ENCODE data around the gene SLC50A1. TPM values are rescaled to one million over a fixed set of nuclear protein-coding genes. Genes with fewer than 3 reads are reported as not detected.

Gene SLC50A1
- total RNA-seq, 1 donor from 2014 or later, result 42.6 TPM

DNA sequence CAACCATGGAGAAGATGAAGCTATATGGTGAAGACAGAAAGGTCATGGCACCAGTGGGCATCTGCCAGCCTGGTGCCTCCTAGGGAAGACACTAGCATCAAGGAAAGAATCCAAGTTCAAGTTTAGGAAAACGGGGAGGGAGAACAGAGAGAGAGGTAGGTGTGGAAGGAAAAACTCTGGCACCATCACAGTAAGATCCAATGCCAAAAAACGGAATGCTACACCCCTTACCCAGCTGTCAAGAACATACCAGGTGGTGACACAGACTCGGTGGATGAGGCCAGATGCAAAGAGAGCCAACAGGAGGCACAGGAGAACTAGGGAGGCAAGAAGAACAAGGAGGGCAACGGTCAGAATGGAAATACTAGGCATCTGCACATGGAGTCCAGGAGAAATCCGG, 33.9 kb downstream of the SLC50A1 start:
- DNase-seq (no peak), ATAC-seq (no peak)
- Histone ChIP-seq H3K4me3 (no peak overlapping the region), H3K36me3 (peaks cover 23% of the 10 kb centered on the region), H3K27me3 (ENCODE audit: low read depth) (peaks cover 6% of the 10 kb centered on the region), H3K27ac (no peak overlapping the region), H3K4me1 (peaks cover 46% of the 10 kb centered on the region), H3K9me3 (no peaks in the 10 kb centered on the region)
- intact Hi-C loops (cut with DNase I), result loop anchor here (5.0 kb wide), 1 partner anchor 77 kb away; no protein-coding TSS in a partner anchor
- TF ChIP-seq, protein P1, sequence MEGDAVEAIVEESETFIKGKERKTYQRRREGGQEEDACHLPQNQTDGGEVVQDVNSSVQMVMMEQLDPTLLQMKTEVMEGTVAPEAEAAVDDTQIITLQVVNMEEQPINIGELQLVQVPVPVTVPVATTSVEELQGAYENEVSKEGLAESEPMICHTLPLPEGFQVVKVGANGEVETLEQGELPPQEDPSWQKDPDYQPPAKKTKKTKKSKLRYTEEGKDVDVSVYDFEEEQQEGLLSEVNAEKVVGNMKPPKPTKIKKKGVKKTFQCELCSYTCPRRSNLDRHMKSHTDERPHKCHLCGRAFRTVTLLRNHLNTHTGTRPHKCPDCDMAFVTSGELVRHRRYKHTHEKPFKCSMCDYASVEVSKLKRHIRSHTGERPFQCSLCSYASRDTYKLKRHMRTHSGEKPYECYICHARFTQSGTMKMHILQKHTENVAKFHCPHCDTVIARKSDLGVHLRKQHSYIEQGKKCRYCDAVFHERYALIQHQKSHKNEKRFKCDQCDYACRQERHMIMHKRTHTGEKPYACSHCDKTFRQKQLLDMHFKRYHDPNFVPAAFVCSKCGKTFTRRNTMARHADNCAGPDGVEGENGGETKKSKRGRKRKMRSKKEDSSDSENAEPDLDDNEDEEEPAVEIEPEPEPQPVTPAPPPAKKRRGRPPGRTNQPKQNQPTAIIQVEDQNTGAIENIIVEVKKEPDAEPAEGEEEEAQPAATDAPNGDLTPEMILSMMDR (IDR thresholded peaks at IDR 0.05), result no peak

DNA sequence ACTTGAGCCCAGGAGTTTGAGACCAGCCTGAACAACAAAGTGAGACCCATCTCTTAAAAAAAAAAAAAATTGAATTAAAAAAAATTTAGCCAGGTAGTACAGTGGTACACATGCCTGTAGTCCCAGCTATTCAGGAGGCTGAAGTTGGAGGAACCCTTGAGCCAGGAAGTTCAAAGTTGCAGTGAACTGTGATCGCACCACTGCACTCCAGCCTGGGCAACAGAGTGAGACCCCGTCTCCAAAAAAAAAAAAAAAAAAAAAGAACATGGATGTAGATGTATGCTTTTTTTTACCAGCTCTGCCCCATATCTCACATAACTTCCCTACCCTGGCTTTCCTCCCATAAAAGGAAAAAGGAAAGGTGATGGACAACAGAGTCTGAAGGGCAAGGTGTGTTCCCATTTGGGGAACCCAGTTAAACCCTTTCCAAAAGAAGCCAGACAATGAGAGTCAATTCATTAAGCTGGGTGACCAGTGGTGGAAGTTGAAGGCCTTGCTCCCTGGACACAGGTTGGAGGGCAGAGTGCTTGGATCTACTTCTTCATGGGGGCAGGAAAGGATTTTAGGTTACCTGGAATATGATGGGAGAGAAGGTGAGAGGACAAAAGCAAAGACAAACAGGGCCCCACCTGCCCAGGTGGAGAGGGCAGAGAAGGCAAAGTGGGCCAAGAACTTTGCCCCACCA, 34.6 kb downstream of the SLC50A1 start:
- intact Hi-C loops (cut with DNase I), result no loop called here
- ATAC-seq (no peak), DNase-seq (no peak)
- Histone ChIP-seq H3K9me3 (no peaks in the 10 kb centered on the region), H3K36me3 (peaks cover 23% of the 10 kb centered on the region), H3K27ac (no peak overlapping the region), H3K27me3 (ENCODE audit: low read depth) (peaks cover 6% of the 10 kb centered on the region), H3K4me3 (no peak overlapping the region), H3K4me1 (peaks cover 46% of the 10 kb centered on the region)
- TF ChIP-seq, protein P1 (IDR thresholded peaks at IDR 0.05), result no peak

DNA sequence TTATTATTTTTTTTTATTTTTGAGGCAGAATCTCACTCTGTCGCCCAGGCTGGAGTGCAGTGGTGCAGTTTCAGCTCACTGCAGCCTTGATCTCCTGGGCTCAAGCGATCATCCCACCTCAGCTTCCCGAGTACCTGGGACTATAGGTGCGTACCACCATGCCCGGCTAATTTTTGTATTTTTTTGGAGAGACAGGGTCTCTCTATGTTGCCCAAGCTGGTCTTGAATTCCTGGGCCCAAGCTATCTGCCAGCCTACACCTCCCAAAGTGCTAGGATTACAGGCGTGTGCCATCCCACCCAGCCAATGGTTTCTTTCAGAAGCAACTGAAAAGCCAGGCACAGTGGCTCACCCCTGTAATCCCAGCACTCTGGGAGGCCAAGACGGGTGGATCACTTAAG, 35.2 kb downstream of the SLC50A1 start:
- peaks cover 44% of the 10 kb centered on the region for H3K4me1 ChIP-seq
- TF ChIP-seq, protein P1 (IDR thresholded peaks at IDR 0.05), result no peak
- peaks cover 23% of the 10 kb centered on the region for H3K36me3 ChIP-seq
- H3K27ac ChIP-seq, result no peak overlapping the region
- H3K27me3 ChIP-seq (ENCODE audit: low read depth), result peaks cover 6% of the 10 kb centered on the region
- no peak overlapping the region for H3K4me3 ChIP-seq
- no peak for ATAC-seq
- DNase-seq, result no peak
- intact Hi-C loops (cut with DNase I), result no loop called here
- H3K9me3 ChIP-seq, result no peaks in the 10 kb centered on the region

DNA sequence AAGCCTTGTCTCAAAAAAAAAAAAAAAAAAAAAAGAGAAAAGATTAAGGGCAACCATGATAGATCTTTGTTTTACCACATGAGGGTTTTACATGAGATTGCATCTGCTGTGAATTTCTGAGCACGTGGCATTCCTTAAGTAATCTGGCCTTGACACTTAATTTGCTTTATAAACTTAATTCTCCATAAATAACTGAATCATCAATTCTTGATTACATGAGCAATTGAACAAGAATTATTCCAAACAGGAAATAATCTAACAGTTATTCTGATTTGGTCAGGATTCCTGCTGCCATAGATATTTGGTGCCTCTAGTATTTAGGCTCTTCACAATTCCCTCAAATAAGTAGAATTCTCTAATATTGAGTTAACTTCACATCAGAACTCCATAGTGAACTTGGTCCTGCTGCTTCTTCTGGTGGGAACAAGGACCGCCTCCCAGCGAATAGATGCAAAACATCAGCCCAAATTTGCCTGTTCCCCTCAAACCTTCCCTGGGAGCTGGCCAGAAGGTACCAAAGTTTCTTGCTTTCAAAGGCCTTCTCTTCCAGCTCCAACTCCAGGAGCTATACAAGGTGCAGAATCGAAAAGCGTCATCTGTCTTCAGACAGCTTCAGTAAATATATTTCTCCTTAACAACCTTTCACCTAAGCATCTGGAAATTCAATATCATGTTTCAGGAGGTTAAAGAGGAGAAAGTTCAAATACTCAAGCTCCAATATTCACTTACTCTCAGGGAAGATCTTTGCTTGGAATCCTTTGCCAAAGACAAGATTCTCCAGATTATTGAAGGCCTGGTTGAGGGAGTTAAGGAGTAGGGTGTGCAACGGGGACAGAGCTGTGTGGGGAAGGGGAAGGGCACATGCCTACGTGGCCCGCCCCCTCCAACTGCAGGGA, 36.4 kb downstream of the SLC50A1 start:
- Histone ChIP-seq H3K4me1 (peaks cover 36% of the 10 kb centered on the region), H3K36me3 (peaks cover 23% of the 10 kb centered on the region), H3K27ac (peak overlapping the region; percentile 91), H3K27me3 (ENCODE audit: low read depth) (peaks cover 6% of the 10 kb centered on the region), H3K9me3 (no peaks in the 10 kb centered on the region), H3K4me3 (peak overlapping the region; percentile 91)
- DNase-seq (no peak), ATAC-seq (peak; percentile 4 to 18)
- TF ChIP-seq, protein P1 (IDR thresholded peaks at IDR 0.05), result no peak
- intact Hi-C loops (cut with DNase I), result no loop called here

DNA sequence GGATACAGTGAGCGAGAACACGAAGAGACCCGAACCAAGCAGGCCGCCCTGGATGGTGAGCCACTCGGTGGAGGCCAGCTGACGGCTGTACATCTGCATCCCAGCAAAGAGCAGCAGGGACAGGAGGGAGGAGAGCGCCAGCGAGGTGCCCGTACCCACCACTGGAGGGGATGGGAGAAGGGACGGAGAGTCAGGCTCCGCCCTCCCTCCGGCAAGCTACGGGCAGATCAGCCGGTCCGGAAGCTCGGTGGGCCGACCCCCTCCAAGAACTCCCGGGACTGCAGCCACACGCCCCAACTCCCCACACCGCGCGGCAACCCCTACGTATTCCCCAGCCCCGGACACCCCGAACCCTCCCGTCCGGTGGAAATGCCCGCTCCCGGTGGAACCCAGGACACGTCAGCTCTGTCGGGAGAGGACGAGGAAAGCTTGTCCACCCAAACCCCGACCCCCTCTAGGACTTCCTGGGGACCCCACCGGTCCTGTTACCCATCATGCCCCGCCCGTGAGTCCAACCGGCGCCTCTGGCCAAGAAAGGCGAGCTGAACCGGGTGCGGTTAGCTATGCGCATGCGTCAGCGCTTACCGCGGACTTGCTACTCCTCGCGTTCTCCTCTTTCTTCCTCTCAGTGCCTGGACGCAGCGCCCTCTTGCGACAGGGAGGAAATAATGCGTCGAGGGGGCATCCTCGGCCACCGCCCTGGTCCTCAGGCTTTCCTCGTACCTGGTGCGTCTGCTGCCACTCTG, 37.3 kb downstream of the SLC50A1 start, which contains the start of gene KRTCAP2:
KRTCAP2 (minus strand) TSS at position 573 of the 746 bp plus-strand sequence; CDS start at position 493, 80 bp downstream.
- H3K27me3 ChIP-seq (ENCODE audit: low read depth), result peaks cover 6% of the 10 kb centered on the region
- peaks cover 23% of the 10 kb centered on the region for H3K36me3 ChIP-seq
- TF ChIP-seq, protein P1 (IDR thresholded peaks at IDR 0.05), result peak; percentile 92
- H3K4me3 ChIP-seq, result peak within 1 kb of the TSS; percentile 91
- H3K9me3 ChIP-seq, result no peaks in the 10 kb centered on the region
- H3K4me1 ChIP-seq, result peaks cover 34% of the 10 kb centered on the region
- DNase-seq (peak; percentile 97), ATAC-seq (peak; percentile 78 to 88)
- intact Hi-C loops (cut with DNase I), result no loop called here
- peak within 1 kb of the TSS; percentile 91 for H3K27ac ChIP-seq
